Retinal pigment epithelial cell (primary cell): Measurements from ENCODE around the gene ZCWPW1.

ENCODE experiments used
- DNase-seq: peaks from one replicate; pipeline ENCODE4 v3.0.0-alpha.2; 2010; ENCODE audit warnings: low read depth
- H3K4me3 ChIP-seq: 2 replicates; pipeline ENCODE4 v1.5.1; 2011; ENCODE audit warnings: mild to moderate bottlenecking, low read length, control low read depth, moderate library complexity
- CTCF ChIP-seq: conservative IDR thresholded peaks from 2 replicates; pipeline ENCODE4 v1.5.1; 2011; ENCODE audit warnings: low read depth, low read length, control low read depth, inconsistent platforms

ZCWPW1 gene

DNA sequence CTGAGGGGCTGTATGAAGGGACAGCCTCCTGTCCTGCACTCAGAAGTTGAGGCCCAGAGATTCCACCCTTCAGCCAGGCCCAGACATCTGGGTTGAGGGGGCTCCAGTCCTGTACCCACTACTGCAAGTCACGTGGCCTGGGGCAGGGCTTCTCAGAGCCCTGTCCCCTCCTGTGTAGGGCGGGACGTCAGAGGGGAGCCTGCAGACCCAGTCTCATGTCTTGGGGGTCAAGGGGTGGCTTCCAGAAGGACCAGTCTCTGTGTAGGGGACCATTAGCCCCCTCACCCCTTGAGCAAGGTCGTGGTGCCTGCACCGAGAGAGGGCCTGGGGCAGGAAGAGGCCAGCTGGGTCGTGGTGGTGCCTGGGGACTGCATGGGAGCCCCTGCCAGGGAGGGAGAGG, 55.8 kb downstream of the ZCWPW1 start:
- H3K4me3 ChIP-seq = no peak overlapping the region
- DNase-seq = no peak
- no peak for TF ChIP-seq CTCF

- no peak overlapping the region for H3K4me3 ChIP-seq
- no peak for DNase-seq
Measured at GRCh38 chr7:100372256-100372655, 56.2 kb downstream of the ZCWPW1 start.

DNA sequence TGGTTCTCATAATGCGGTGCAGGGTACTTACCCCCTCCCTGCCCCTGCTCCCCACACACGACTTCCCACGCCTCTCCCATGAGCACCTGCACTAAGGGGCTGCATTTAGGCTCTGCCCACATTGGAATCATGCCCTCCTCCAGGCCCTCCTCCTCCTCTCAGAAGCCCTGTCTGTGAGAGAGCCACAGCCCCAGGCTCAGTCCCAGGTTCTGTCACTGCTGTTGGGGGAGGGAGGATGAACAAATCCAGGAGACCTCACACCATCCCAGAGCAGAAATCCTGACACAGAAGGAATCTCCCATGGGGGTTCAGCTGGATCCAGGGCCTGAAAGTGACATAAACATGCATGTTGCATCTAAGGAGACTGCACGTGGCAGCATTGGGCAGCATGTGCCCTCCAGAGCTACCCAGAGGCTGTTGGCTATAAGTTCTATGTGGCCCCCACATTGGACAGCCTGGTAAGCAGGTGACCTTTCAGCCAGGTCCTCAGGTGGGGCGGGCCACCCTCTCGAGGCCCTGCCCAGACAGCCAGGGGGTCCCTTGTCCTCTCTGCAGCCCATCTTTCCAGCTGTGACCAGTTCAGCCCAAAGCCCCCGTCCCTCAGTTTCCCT, 56.8 kb downstream of the ZCWPW1 start:
- DNase-seq = no peak
- no peak overlapping the region for H3K4me3 ChIP-seq
- TF ChIP-seq CTCF = no peak

More at GRCh38 chr7:100372256-100372655, 56.2 kb downstream of the ZCWPW1 start:
- no peak for TF ChIP-seq CTCF

GRCh38 chr7:100370746-100371145, 57.8 kb downstream of the ZCWPW1 start:
- no peak for TF ChIP-seq CTCF
- no peak overlapping the region for H3K4me3 ChIP-seq
- no peak for DNase-seq

DNA sequence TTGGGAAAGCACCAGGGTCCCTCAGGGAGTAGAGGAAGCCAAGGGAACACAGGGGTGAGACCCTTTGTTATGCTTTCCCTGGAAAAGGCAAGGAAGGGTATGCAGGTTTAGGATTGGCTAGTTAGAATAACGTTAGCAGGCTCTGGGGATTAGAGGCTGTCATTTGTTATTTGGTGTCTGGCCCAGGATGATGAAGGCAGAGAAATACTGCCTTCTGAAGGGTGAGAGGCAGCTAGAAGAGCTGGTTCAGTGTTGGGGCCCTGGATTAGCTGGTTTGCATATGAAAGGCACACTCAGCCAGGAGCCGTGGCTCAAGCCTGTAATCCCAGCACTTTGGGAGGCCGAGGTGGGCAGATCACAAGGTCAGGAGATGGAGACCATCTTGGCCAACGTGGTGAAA, 58.2 kb downstream of the ZCWPW1 start:
- no peak for TF ChIP-seq CTCF
- no peak for DNase-seq
- no peak overlapping the region for H3K4me3 ChIP-seq

DNA sequence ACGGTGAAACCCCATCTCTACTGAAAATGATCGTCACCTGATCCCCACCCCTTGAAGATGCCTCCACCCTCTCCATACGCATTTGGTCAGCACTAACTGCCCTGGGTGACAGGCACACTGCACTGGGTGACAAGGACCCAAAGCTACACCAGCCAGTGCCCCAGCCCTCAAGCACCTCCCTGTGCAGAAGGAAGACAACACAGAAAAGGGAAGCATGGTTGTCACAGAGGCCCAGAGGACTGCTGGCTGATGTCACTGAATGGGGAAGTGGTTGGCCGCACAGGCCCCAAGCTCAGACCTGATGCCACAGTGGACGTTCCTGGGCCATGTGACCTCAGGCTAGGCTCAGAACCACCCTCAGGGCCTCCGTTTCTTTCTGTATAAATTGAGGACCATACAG, 59.4 kb downstream of the ZCWPW1 start:
- DNase-seq = no peak
- no peak overlapping the region for H3K4me3 ChIP-seq
- no peak for TF ChIP-seq CTCF
